ENCODE data around the gene CPA1. TPM values are rescaled to one million over a fixed set of nuclear protein-coding genes. Genes with fewer than 3 reads are reported as not detected.

CPA1 gene
- 0.09 and 0.28 TPM in 2 replicates for total RNA-seq

GRCh38 chr7:130379921-130380860 is at the start of gene CPA1:
Gene CPA1 (plus strand): TSS chr7:130380494. CDS start chr7:130380521, 27 bp downstream.

GRCh38 chr7:130344271-130344866 is 35.9 kb upstream of the CPA1 start, which contains the start of gene CPA5:
Gene CPA5 (plus strand): TSS chr7:130344816. CDS start chr7:130346486, 1,670 bp downstream.

Other genes starting within 250 kb of the CPA1 start
- gene TMEM209, start 175.1 kb upstream of the CPA1 start, total RNA-seq: 8.5 and 9.2 TPM in 2 replicates
- gene SSMEM1, start 172.6 kb upstream of the CPA1 start, total RNA-seq: 0.09 and 0.14 TPM in 2 replicates
- gene CPA2, start 113.6 kb upstream of the CPA1 start, total RNA-seq: not detected in 2 replicates
- gene CPA4, start 87.3 kb upstream of the CPA1 start, total RNA-seq: 25.9 and 83.2 TPM in 2 replicates
- gene CPA5, start 35.7 kb upstream of the CPA1 start, total RNA-seq: not detected in 2 replicates
- gene CEP41, start 60.5 kb downstream of the CPA1 start, total RNA-seq: 6.5 and 7.4 TPM in 2 replicates
- gene MEST, start 111.6 kb downstream of the CPA1 start, total RNA-seq: 125 and 240 TPM in 2 replicates

All from smooth muscle cell of bladder (primary cell).